ENCODE results near the gene PHAX.
"Not testable (repeated sequence)": the region's sequence is repeated elsewhere in the genome, so short reads cannot be mapped to it uniquely, and the experiment has no call there.

Gene PHAX

DNA sequence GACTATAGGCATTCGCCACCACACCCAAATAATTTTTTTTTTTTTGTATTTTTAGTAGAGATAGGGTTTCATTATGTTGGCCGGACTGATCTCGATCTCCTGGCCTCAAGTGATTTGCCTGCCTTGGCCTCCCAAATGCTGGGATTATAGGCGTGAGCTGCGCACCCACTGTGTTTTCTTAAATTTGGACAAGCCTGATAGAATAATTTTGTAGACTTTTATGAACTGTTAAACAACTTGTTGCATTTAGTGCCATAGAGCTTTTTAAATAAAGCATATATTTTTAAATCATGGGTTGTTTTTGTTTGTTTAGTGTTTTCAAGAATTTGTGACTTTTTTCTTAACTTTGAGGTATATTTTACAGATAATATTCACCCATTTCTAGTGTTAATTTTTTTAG is 4.8 kb downstream of the PHAX start:
- no peak for DNase-seq

DNA sequence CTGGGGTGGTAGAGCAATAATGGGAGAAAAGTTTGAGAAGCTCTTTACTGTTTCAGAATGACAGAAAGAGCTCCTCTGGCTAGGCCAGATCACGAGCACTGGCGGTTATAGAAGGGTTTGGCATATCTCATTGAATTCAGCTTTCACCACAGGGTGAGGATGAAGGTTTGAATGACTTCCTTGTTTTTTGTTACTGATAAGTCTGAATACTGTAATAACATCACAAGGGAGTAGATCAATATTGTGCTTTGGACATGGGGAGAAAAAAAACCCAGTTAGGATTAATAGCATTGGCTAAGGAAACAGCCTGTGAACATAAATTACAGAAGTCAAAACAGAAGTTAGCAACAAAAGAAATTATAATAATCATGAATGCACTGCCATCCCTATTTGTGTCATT is 9.4 kb downstream of the PHAX start:
- DNase-seq = no peak

DNA sequence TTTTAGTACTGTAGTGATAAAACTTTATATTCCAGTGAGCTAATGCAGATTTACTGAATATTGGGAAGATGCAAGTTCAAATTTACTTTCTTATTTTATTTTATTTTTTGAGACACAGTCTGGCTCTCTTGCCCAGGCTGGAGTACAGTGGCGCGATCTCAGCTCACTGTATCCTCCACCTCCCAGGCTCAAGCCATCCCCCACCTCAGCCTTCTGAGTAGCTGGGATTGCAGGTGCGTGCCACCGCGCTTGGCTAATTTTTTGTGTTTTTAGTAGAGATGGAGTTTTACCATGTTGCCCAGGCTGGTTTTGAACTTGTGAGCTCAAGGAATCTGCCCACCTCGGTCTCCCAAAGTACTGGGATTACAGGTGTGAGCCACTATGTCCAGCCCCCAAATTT is 9.9 kb downstream of the PHAX start:
- no peak for DNase-seq

DNA sequence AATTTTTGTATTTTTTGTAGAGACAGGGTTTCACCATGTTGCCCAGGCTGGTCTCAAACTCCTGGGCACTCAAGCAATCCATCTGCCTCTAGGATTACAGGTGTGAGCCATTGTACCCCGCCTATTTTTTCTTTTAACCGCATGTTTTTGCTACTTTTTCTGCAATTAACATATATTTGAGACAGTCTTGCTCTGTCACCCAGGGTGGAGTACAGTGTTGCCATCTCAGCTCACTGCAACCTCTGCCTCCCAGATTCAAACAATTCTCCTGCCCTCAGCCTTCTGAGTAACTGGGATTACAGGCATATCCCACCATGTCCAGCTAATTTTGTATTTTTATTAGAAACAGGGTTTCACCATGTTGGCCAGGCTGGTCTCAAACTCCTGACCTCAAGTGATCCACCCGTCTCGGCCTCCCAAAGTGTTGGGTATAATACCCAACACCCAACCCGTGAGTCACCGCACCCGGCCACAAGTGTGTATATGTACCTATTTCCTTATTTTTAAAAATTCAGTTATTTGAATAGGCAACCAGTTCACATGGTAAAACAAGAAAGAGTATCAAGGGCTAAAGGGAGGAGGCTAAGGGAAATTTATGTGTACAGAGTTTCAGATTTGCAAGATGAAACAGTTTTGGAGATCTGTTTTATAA is 13.3 kb downstream of the PHAX start:
- no peak for DNase-seq

DNA sequence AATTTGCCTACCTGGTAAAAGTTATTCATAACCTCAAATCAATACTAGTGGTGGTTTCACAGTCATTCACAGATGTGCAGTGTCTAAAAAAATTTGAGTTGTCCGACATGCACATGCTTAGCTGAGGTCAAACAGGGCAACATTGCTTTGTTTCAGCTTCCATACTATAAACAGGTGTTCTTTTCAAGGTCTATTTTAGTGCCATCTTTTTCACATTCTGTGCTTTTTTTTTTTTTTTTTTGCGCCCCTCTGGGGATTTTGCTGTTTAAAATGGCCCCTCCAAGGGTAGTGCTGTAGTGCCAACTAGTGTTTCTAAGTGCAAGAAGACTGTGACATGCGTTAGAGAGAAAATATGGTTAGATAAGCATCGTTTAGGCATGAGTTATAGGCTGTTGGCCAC is 14.5 kb downstream of the PHAX start:
- DNase-seq = no peak

DNA sequence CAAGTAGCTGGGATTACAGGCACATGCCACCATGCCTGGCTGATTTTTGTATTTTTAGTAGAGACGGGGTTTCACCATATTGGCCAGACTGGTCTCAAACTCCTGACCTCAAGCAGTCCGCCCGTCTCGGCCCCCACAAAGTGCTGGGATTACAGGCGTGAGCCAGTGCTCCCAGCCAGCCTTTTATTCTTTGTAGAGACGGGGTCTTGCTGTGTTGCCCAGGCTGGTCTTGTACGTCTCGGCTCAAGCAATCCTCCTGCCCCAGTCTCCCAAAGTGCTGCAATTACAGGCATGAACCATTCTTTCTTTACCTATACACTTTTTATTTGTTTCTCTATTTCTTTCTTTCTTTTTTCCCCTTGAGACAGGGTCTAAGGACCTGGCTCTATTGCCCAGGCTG is 16.9 kb downstream of the PHAX start:
- DNase-seq = not testable (repeated sequence)

DNA sequence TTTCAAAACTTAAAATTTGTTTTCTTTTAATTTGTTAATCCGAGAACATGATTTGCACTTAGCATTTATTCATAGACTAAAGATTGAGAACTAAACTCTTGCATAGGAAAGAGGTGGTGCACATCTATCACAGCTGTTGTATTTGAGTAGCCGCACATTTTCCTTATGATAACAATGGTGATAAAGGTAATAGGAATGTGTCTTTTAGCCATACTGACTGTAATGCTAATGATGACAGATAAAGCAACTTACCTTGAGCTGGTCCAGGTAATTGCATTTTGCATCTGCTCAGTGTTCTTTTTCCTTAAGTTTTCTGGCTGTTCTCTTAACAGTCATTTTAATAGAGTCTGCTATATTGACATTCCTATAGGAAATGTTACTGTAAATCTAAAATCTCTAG is 19.0 kb downstream of the PHAX start:
- DNase-seq = no peak

DNA sequence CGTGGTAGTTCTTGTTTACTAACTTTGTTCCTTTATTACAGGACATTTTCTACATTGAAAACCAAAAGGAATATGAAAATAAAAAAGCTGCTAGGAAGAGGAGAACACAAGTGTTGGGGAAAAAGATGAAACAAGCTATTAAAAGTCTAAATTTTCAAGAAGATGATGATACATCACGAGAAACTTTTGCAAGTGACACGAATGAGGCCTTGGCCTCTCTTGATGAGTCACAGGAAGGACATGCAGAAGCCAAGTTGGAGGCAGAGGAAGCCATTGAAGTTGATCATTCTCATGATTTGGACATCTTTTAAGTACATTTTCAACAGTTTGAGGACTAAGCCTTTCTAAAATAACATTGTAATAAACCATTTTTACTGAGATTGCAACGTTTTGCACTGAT is 23.8 kb downstream of the PHAX start:
- DNase-seq = no peak

DNA sequence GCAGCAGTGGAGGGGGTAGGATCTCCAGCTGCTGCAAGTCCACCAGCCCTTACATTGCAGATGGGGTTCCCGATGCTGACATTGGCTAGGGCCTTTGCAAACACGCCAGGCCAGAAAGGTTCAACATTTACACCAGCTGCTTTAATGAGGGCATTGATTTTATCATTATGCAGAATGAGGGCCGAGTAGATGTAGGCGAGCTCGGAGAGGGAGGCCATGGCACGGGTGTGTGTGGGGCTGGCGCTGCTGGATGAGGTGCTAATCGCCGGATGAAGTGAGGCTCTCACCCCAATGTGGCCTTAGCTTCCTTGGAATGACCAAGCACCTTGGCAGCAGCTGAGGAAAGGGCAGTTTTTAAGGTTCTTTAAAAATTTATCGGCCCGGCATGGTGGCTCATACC is 27.4 kb downstream of the PHAX start:
- no peak for DNase-seq

DNA sequence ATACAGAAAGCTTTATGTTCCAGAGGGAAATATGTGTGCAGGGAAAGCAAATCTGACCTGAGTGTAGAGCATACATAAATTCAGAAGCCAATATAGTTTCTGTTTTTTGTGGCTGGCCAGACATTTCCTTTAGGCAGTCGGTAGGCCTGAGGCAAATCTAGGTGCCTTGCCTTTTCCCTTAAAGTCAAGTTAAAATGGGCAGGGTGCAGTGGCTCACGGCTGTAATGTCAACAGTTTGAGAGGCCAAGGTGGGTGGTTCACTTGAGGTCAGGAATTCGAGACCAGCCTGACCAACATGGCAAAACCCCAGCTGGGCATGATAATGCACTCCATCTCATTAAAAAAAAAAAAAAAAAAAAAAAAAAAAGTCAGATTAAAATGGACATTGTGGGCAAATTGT is 31.2 kb downstream of the PHAX start:
- DNase-seq = no peak

DNA sequence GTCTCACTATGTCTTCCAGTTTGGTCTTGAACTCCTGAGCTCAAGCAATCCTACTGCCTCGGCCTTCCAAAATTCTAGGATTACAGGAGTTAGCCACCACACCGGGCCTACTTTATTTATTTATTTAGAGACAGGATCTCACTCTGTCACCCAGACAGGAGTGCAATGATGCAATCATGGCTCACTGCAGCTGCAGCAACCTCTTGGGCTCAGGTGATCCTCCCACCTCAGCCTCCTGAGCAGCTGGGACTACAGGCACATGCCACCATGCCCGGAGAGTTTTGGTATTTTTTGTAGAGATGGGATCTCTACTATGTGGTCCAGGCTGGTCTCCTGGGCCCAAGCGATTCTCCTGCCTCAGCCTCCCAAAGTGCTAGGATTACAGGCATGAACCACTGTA is 32.8 kb downstream of the PHAX start:
- DNase-seq = no peak

DNA sequence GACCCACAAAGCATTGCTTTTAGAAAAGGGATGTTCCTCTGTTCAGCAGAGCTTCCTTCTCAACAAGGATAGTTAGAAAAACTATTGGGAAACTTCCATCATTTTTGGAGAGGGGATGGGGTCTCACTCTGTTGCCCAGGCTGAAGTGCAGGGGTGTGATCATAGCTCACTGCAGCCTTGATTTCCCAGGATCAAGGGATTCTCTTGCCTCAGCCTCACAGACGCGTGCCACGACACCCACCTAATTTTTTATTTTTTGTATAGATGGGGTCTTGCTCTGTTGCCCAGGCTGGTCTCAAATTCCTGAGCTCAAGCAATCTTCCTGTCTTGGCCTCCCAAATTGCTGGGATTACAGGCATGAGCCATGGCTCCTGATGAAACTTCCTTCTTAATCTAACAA is 34.8 kb downstream of the PHAX start:
- DNase-seq = no peak

DNA sequence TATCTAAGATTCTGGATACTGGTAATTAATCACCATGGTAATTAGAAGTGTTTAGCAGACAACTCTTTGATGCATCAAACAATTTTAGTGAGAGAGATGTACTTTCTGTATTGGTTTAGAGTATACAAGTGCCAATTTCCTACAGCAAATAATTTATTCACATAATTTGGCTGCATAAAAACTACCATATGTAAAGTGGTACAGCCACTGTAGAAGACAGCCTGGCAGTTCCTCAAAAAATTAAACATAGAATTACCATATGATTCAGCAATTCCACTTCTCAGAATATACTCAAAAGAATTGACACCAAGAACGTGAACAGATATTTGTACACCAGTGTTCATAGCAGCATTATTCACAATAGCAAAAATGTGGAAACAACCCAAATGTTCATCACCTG is 36.2 kb downstream of the PHAX start:
- DNase-seq = no peak

DNA sequence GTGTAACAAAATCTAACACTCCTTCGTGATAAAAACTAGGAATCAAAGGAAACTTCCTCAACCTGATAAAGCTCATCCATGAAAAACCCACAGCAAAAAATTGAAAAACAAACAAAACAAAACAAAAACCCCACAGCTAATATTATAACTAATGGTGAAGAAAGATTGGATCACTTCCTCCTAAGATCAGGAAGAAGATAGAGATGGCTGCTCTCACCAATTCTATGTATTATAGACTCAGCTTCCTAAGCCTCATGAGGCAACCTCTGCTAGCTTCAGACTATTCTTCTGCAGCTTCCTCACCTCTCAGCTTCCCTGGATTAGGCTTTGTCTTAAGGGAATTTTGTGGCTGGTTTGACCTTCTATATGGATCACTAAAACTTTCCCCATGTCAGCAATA is 40.1 kb downstream of the PHAX start:
- no peak for DNase-seq

DNA sequence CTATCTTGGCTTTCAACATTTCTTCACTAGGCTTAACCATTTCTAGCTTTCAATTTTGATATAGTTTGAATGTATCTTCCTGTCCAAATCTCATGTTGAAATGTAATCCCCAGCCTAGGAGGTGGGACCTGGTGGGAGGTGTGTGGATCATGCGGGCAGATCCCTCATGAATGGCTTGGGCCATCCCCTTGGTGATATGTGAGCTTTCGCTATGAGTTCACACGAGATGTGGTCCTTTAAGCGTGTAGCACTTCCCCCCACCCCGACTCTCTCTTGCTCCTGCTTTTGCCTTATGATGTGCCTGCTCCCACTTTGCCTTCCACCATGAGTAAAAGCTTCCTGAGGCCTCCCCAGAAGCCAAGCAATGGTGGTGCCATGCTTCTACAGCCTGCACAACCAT is 40.6 kb downstream of the PHAX start:
- DNase-seq = no peak

DNA sequence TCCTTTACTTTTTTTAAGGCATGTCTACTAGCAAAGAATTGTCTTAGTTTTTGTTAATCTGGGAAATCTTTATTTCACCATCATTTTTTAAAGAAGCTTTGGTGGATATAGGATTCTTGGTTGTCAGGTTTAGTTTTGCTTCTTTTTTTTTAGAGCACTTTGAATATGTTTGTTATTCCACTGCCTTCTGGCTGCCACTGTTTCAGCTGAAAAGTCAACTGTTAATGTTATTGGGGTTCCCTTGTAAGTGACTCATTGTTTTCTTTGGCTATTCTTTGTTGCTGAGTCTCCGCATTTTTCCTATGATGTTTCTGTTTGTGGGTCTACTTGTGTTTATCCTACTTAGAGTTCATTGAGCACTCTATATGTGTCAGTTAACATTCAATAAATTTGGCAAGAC is 44.4 kb downstream of the PHAX start:
- no peak for DNase-seq

DNA sequence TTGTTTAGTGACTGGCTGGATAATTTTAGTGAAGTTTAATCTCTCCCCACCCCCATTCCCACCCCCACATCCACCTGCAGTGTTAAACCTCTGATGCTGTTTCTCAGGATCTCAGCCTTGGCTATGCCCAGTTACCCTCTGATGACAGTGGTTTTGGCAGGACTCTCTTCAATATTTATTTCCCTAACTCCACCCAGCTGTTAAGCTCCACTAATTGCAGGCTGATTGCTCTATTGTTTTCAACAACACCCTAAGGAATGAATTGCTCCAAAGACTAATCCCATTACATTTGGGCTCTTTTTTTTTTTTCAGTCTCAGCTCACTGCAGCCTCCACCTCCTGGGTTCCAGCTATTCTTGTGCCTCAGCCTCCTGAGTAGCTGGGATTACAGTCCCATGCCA is 46.3 kb downstream of the PHAX start:
- no peak for DNase-seq

DNA sequence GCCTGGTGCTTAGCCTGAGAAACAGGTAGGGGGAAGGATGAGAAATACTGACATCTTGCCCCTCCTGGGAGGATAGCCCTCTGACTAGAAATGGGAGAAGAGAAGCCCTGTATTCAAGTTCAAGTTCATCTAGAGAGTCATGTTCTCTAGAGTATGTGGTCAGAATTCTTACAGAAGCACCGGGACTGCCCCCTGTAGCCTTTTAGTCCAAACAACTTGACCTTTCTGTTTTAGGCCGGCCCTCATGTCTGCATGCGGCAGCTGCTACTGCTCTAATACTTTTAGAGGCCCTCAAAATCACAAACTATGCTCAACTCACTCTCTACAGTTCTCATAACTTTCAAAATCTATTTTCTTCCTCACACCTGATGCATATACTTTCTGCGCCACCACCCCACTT is 47.7 kb downstream of the PHAX start:
- DNase-seq = no peak

DNA sequence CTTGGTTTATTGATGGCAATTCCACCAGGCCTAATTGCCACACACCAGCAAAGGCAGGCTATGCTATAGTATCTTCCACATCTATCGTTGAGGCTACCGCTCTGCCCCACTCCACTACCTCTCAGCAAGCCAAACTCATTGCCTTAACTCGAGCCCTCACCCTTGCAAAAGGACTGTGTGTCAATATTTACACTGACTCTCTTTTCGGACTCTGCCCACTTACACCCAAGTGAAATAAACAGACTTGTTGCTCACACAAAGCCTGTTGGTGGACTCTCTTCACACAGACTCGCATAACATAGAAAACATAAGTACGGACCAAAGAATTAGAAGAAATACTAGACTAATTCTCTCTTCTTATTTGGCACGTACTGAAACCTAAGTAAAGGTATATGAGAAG is 48.3 kb downstream of the PHAX start:
- DNase-seq = not testable (repeated sequence)

DNA sequence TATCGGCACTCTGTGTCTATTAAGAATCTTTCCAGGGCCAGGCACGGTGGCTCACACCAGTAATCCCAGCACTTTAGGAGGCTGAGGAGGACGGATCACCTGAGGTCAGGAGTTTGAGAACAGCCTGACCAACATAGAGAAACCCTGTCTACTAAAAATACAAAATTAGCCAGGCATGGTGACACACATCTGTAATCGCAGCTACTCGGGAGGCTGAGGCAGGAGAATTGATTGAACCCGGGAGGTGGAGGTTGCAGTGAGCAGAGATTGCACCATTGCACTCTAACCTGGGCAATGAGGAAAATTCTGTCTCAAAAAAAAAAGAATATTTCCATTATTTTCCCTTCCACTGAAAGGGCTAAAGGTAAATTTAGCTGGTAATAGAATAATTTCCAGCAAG is 49.0 kb downstream of the PHAX start:
- DNase-seq = not testable (repeated sequence)

DNA sequence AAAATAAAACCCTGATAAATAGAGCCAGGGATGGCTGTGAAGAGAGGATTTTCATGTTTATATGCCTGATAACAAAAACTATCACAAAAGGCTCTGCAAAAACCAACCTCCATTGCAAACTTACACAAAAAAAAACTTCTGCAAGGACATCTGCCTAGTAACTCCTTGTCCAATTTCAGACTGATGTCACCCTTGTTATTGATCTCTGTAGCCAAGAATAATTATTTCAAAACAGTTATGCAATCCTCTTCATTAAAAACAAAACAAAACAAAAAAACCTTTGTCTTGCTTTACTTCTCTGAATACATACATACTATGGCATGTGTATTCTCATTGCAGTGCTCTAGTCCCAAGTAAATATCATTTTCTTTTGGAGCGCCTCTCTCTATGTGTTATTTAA is 49.7 kb downstream of the PHAX start:
- no peak for DNase-seq

DNA sequence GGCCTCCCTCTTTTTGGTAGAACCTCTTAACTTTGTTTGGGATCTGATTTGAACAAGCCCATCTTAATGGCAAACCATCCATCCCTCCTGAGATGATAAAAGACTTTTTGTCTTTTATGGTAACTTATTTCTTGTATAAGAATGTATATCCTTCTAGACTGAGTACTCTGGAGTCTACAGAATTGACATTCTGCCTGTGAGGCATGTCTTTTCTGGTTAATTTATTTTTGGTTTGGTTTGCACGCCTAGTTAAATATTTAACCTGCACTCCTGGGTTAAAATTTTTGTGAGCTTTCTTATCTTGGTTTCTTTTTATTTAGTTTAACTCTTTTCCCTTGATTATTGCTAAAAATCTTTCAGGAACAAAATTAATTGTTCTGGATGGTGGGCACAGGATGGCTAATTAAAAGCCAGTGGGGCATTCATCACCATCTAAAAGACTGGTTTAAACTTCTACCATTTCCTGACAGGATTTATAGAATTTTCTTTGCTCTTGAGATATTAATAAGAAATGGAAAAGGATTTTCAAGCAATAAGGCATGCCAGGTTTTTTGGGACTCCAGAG is 50.3 kb downstream of the PHAX start:
- DNase-seq = no peak

DNA sequence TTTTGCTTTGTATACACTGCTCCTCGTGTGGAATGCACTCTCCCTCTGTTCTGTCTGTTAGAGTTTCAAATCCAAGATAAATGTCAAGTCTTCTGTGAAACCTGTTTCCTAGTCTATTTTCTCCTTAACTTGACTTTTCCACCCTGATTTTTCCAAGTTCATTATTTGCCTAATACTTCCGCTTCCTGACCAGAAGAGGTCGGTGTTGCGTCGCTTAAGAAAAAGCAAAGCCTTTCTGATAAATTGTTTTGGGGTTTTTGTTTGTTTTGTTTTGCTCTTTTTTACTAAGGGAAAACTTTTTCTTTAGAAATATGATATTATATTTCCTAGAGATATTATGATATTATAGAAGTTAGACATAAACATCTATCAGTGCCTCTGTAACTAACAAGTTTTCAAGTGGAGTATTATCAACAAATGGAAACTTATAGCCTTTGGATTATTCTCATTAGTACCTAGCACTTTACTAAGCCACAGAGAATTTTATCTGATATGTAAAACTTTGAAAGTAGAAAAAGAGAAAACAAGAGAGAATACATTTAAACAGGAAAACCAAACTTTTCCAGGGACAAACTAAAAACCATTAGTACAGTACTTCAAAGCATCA is 55.8 kb downstream of the PHAX start:
- no peak for DNase-seq

DNA sequence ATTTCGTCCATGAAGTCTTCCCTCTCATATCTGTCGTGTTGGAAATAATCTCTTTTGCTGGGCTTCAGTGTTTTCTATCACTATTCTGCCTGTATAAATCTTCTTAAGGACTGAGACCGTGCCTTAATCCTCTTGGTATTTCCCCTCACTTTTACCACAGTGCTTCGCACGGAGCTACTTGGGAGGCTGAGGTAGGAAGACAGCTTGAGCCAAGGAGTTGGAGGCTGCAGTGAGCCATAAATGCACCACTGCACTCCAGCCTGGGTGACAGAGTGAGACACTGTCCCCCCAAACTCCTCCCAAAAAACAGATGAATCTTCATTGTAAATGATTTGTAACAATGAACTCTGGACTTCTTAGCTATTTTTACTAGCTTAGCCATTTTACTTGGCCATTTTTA is 57.8 kb downstream of the PHAX start:
- DNase-seq = no peak

Measured in activated naive CD4-positive, alpha-beta T cell (primary cell).